Renal cortex interstitium (tissue), 11 donors: ENCODE measurements around the gene PRDX3. TPM values are rescaled to one million over a fixed set of nuclear protein-coding genes. Genes with fewer than 3 reads are reported as not detected.
"Not testable (repeated sequence)": the region's sequence is repeated elsewhere in the genome, so short reads cannot be mapped to it uniquely, and the experiment has no call there.

Experiments used
- DNase-seq, 11 donors: peaks; one replicate each; pipeline ENCODE4 v3.0.0-alpha.2; 2013; ENCODE audit warnings: low read depth in 9 of 11, low spot score in 4 of 11; ENCODE audit errors: extremely low read depth in 1 of 11
- polyA plus RNA-seq, 3 donors: library from polyadenylated mRNA; unstranded; fragments of 120-200 nt; gene quantifications; one replicate each; pipeline ENCODE4 v1.2.1, GENCODE V29; 2013; ENCODE audit not compliant: insufficient read length in 3 of 3

The PRDX3 gene
- polyA plus RNA-seq, 3 donors = 257 to 303 (median 270) TPM

- DNase-seq = no peak
Measured at GRCh38 chr10:119183664-119184412, 5.2 kb upstream of the PRDX3 start.

- not testable (repeated sequence) for DNase-seq
Measured at GRCh38 chr10:119180850-119181400, 2.3 kb upstream of the PRDX3 start.

- DNase-seq = peak in 1 of 11 donors; percentile 3
Measured at GRCh38 chr10:119177708-119178371, 772 bp downstream of the PRDX3 start.

- DNase-seq = no peak
Measured at GRCh38 chr10:119176166-119176565, 2.4 kb downstream of the PRDX3 start.

- DNase-seq = no peak
Measured at GRCh38 chr10:119174109-119174508, 4.5 kb downstream of the PRDX3 start.

GRCh38 chr10:119167041-119167440, 11.6 kb downstream of the PRDX3 start:
- no peak for DNase-seq

- no peak for DNase-seq
Measured at GRCh38 chr10:119166564-119166963, 12.0 kb downstream of the PRDX3 start.

- DNase-seq = no peak
Measured at GRCh38 chr10:119166118-119166500, 12.5 kb downstream of the PRDX3 start.

GRCh38 chr10:119165171-119166117, 13.2 kb downstream of the PRDX3 start, which contains the start of gene SFXN4:
Gene SFXN4, minus strand, starts transcription at chr10:119165714. Its CDS starts 67 bp downstream, at chr10:119165647.
- DNase-seq = peak in 5 of 11 donors; percentile 13 to 66 (median 49)

- DNase-seq = peak in 1 of 11 donors; percentile 2
Measured at GRCh38 chr10:119162452-119163092, 16.0 kb downstream of the PRDX3 start.

- peak in 5 of 11 donors; percentile 26 to 55 (median 35) for DNase-seq
Measured at GRCh38 chr10:119161680-119162451, 16.7 kb downstream of the PRDX3 start.

GRCh38 chr10:119159332-119159731, 19.3 kb downstream of the PRDX3 start:
- no peak for DNase-seq

GRCh38 chr10:119153661-119154060, 25.0 kb downstream of the PRDX3 start:
- no peak for DNase-seq

- DNase-seq = no peak
Measured at GRCh38 chr10:119153041-119153440, 25.6 kb downstream of the PRDX3 start.

- DNase-seq = not testable (repeated sequence)
Measured at GRCh38 chr10:119151601-119152000, 27.0 kb downstream of the PRDX3 start.

GRCh38 chr10:119149729-119150128, 28.9 kb downstream of the PRDX3 start:
- DNase-seq = no peak

GRCh38 chr10:119149157-119149556, 29.5 kb downstream of the PRDX3 start:
- DNase-seq = no peak

GRCh38 chr10:119143657-119144056, 35.0 kb downstream of the PRDX3 start:
- DNase-seq = no peak
